Peyer's patch (tissue), 4 donors: ENCODE data around the gene ZNF584. TPM values are rescaled to one million over a fixed set of nuclear protein-coding genes. Genes with fewer than 3 reads are reported as not detected.

Experiments
- DNase-seq, 3 donors: peaks; one replicate each; pipeline ENCODE4 v3.0.0-alpha.2; 2017 to 2019
- H3K27ac ChIP-seq, 4 donors: fragments of 200-600 bp; sonication (generic); one replicate each; pipeline ENCODE4 v1.5.1; 2016 to 2019
- H3K27me3 ChIP-seq, 2 donors: fragments of 200-600 bp; sonication (generic); one replicate each; pipeline ENCODE4 v1.5.1; 2019
- H3K36me3 ChIP-seq, 3 donors: fragments of 200-600 bp; sonication (generic); one replicate each; pipeline ENCODE4 v1.5.1; 2016 to 2019
- H3K4me1 ChIP-seq, 4 donors: fragments of 200-600 bp; sonication (generic); one replicate each; pipeline ENCODE4 v1.5.1; 2016 to 2019
- H3K4me3 ChIP-seq, 4 donors: fragments of 200-600 bp; sonication (generic); 1 replicate in 3 of 4; 2 replicates in 1 of 4; pipeline ENCODE4 v1.5.1; 2016 to 2019; ENCODE audit warnings: mild to moderate bottlenecking in 1 of 4
- H3K9me3 ChIP-seq, 4 donors: fragments of 200-600 bp; sonication (generic); one replicate each; pipeline ENCODE4 v1.5.1; 2016 to 2019; ENCODE audit warnings: mild to moderate bottlenecking in 1 of 4
- CTCF ChIP-seq, 6 experiments: fragments of 450-650 bp in 4 of 6; fragments of 200-600 bp in 2 of 6; sonication (generic) in 1 of 6; IDR thresholded peaks; one replicate each; pipeline ENCODE4 v1.5.1; 2017 to 2019; ENCODE audit warnings: antibody characterized with exemption in 6 of 6, mild to moderate bottlenecking in 3 of 6, moderate library complexity in 1 of 6
- POLR2A ChIP-seq, 2 donors: fragments of 450-650 bp; IDR thresholded peaks; one replicate each; pipeline ENCODE4 v1.5.1; 2017; ENCODE audit warnings: antibody characterized with exemption in 2 of 2, mild to moderate bottlenecking in 2 of 2, moderate library complexity in 2 of 2
- total RNA-seq, 4 donors: library from RNA; depleted of rRNA; stranded (reverse); fragments of >200 nt; gene quantifications; one replicate each; pipeline ENCODE4 v1.1.0, GENCODE V29; 2016

Gene ZNF584
- total RNA-seq, 4 donors from 2014 or later = 2.5 to 18.2 (median 9.6) TPM

GRCh38 chr19:58450856-58451357, 42.5 kb downstream of the ZNF584 start:
- no peaks in the 10 kb centered on the region for H3K27me3 ChIP-seq
- peaks cover 0 to 8% (median 0%) of the 10 kb centered on the region in 4 donors for H3K4me1 ChIP-seq
- TF ChIP-seq POLR2A (IDR thresholded peaks at IDR 0.05) (no peak), CTCF (IDR thresholded peaks at IDR 0.05) (no peak)
- H3K36me3 ChIP-seq = no peaks in the 10 kb centered on the region
- DNase-seq = no peak
- H3K27ac ChIP-seq = peak overlapping the region in 1 of 4 donors; percentile 77
- H3K9me3 ChIP-seq = peaks cover 0 to 9% (median 0%) of the 10 kb centered on the region in 4 donors
- H3K4me3 ChIP-seq = peak overlapping the region; percentile 79 to 93 (median 88)

- peak; percentile 97 to 98 (median 97) for DNase-seq
- Histone ChIP-seq H3K27me3 (no peaks in the 10 kb centered on the region), H3K27ac (peak within 1 kb of the TSS; percentile 48 to 77 (median 58)), H3K36me3 (peaks cover 0 to 5% (median 0%) of the 10 kb centered on the region in 3 donors), H3K4me1 (peaks cover 0 to 8% (median 0%) of the 10 kb centered on the region in 4 donors), H3K9me3 (peaks cover 0 to 9% (median 0%) of the 10 kb centered on the region in 4 donors), H3K4me3 (peak within 1 kb of the TSS; percentile 79 to 93 (median 88))
- TF ChIP-seq POLR2A (IDR thresholded peaks at IDR 0.05) = peak in 1 of 2 donors; percentile 46
- TF ChIP-seq CTCF (IDR thresholded peaks at IDR 0.05) = no peak
Measured at GRCh38 chr19:58451358-58452101, 43.1 kb downstream of the ZNF584 start, which contains the start of gene ZNF324B. Gene ZNF324B, plus strand, starts transcription at chr19:58451622. Its CDS starts 2,080 bp downstream, at chr19:58453702.

GRCh38 chr19:58453743-58454142, 45.3 kb downstream of the ZNF584 start:
- DNase-seq = no peak
- Histone ChIP-seq H3K4me1 (peaks cover 0 to 8% (median 0%) of the 10 kb centered on the region in 4 donors), H3K36me3 (peaks cover 0 to 18% (median 0%) of the 10 kb centered on the region in 3 donors), H3K27me3 (no peaks in the 10 kb centered on the region), H3K27ac (no peak overlapping the region), H3K9me3 (peaks cover 0 to 6% (median 0%) of the 10 kb centered on the region in 4 donors), H3K4me3 (no peak overlapping the region)
- TF ChIP-seq CTCF (IDR thresholded peaks at IDR 0.05) (no peak), POLR2A (IDR thresholded peaks at IDR 0.05) (no peak)

- no peaks in the 10 kb centered on the region for H3K9me3 ChIP-seq
- H3K27me3 ChIP-seq = no peaks in the 10 kb centered on the region
- no peak overlapping the region for H3K27ac ChIP-seq
- no peak for TF ChIP-seq POLR2A (IDR thresholded peaks at IDR 0.05)
- TF ChIP-seq CTCF (IDR thresholded peaks at IDR 0.05) = no peak
- no peak overlapping the region for H3K4me3 ChIP-seq
- H3K36me3 ChIP-seq = peaks cover 0 to 18% (median 0%) of the 10 kb centered on the region in 3 donors
- H3K4me1 ChIP-seq = peaks cover 0 to 8% (median 0%) of the 10 kb centered on the region in 4 donors
- no peak for DNase-seq
Measured at GRCh38 chr19:58455306-58455705, 46.9 kb downstream of the ZNF584 start.

GRCh38 chr19:58456111-58456510, 47.7 kb downstream of the ZNF584 start:
- no peak overlapping the region for H3K27ac ChIP-seq
- no peak for TF ChIP-seq POLR2A (IDR thresholded peaks at IDR 0.05)
- TF ChIP-seq CTCF (IDR thresholded peaks at IDR 0.05) = no peak
- no peak overlapping the region for H3K4me3 ChIP-seq
- no peak for DNase-seq
- H3K9me3 ChIP-seq = no peaks in the 10 kb centered on the region
- no peaks in the 10 kb centered on the region for H3K27me3 ChIP-seq
- H3K36me3 ChIP-seq = peaks cover 0 to 18% (median 0%) of the 10 kb centered on the region in 3 donors
- peaks cover 0 to 1% (median 0%) of the 10 kb centered on the region in 4 donors for H3K4me1 ChIP-seq
